GM12864 (cell line): ENCODE measurements around the gene LMNTD2.
A peak's percentile ranks its signal among the peaks of the same experiment; 100 is the strongest.

Experiments used
- DNase-seq: peaks from one replicate; pipeline ENCODE4 v3.0.0-alpha.2; 2011; ENCODE audit warnings: low read depth
- H3K4me3 ChIP-seq: 2 replicates; pipeline ENCODE4 v1.5.1; 2011; ENCODE audit warnings: mild to moderate bottlenecking, low read depth, low read length, control low read depth
- TF ChIP-seq, protein P1 (sequence below): IDR thresholded peaks from 2 replicates; pipeline ENCODE4 v1.5.1; 2011; ENCODE audit warnings: low read depth, mild to moderate bottlenecking, moderate library complexity, low read length, control low read depth, inconsistent platforms; ENCODE audit errors: missing control alignments

The LMNTD2 gene

DNA sequence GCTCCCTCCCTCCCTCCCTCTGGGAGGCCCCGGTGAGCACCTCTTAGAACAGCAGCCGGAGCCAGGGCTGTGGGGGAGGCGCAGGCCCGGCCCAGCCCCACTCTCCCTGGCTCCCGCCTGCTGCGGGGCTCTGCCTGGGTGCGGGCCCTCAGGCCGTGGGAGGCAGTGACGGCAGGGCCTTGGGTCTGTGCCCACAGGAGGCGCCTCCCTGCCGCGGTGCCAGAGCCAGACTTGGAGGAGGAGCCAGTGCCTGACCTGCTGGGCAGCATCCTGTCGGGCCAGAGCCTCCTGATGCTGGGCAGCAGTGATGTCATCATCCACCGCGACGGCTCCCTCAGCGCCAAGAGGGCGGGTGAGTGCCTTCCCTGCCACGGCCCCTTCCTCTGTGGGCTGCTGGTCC, 45.7 kb upstream of the LMNTD2 start:
- no peak for DNase-seq
- TF ChIP-seq, protein P1, sequence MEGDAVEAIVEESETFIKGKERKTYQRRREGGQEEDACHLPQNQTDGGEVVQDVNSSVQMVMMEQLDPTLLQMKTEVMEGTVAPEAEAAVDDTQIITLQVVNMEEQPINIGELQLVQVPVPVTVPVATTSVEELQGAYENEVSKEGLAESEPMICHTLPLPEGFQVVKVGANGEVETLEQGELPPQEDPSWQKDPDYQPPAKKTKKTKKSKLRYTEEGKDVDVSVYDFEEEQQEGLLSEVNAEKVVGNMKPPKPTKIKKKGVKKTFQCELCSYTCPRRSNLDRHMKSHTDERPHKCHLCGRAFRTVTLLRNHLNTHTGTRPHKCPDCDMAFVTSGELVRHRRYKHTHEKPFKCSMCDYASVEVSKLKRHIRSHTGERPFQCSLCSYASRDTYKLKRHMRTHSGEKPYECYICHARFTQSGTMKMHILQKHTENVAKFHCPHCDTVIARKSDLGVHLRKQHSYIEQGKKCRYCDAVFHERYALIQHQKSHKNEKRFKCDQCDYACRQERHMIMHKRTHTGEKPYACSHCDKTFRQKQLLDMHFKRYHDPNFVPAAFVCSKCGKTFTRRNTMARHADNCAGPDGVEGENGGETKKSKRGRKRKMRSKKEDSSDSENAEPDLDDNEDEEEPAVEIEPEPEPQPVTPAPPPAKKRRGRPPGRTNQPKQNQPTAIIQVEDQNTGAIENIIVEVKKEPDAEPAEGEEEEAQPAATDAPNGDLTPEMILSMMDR: no peak

GRCh38 chr11:605286-606129, 45.0 kb upstream of the LMNTD2 start:
- H3K4me3 ChIP-seq: no peak overlapping the region
- no peak for DNase-seq
- TF ChIP-seq, protein P1: no peak

More for the DNA sequence above, 45.7 kb upstream of the LMNTD2 start:
- H3K4me3 ChIP-seq: no peak overlapping the region

- TF ChIP-seq, protein P1: no peak
- no peak for DNase-seq
- H3K4me3 ChIP-seq: no peak overlapping the region
These were observed 42.6 kb upstream of the LMNTD2 start for GRCh38 chr11:603154-603553.

DNA sequence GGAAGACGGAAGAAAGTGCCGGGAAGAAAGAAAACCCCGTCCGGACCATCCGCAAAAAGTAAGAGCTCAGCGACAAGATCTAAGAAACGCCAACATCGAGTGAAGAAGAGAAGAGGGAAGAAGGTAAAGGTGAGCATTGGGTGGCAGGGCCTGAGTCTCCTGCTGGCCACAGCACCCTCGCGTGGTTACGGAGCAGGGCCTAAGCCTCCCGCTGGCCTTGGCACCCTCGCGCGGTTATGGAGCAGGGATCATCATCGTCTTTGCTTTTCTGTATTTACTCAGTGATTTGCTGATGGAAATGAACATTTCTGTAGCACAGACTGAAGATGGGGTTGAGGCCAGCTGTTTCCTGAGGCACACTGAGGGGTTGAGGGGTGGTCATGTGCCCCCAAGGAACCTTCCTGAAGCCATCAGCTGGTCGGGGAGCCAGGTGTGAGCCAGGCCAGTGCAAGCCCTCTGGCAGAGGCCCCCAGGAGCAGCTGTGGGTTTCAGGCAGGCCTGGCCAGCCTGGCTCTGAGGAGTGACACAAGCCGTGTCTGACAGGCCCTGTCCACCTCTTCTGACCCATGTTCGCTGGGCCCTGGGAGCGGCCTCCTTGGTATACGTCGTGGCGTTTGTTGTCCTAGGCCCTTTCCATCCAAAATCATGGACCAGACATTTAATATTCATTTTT, 41.2 kb upstream of the LMNTD2 start:
- TF ChIP-seq, protein P1: no peak
- H3K4me3 ChIP-seq: no peak overlapping the region
- DNase-seq: no peak

GRCh38 chr11:598005-598680, 37.6 kb upstream of the LMNTD2 start:
- no peak overlapping the region for H3K4me3 ChIP-seq
- DNase-seq: no peak

GRCh38 chr11:597166-597725, 36.7 kb upstream of the LMNTD2 start:
- no peak for DNase-seq
- no peak overlapping the region for H3K4me3 ChIP-seq
- TF ChIP-seq, protein P1: peak; percentile 46

More at GRCh38 chr11:598005-598680, 37.6 kb upstream of the LMNTD2 start:
- TF ChIP-seq, protein P1: no peak
